HG03520 (cell line): Measurements from ENCODE around the gene ANO10.
"Not testable (repeated sequence)": the region's sequence is repeated elsewhere in the genome, so short reads cannot be mapped to it uniquely, and the experiment has no call there.

ENCODE experiments used
- ATAC-seq: cut with Tn5 transposase; IDR thresholded peaks from one replicate; pipeline ENCODE4 v1.9.1; 2021; ENCODE audit warnings: mild to moderate bottlenecking, moderate library complexity; ENCODE audit not compliant: unreplicated experiment

The ANO10 gene

DNA sequence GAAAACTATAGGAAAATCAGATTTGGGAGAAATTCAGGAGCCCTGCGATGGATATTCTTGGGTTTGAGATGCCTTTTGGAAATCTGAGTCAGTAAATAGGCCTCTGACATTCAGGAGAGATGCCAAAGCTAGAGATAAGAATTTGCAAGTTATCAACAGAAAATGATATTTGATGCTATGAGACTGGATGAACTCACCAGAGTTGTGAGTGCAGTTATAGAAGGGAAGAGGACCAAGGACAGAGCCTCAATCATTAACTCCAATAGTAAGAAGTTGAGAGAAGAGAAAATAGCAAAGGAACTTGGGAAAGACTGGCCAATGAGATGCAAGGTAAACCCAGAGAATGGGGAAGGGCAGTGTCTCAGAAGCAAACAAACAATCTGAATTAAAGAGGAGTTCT is 7.9 kb upstream of the ANO10 start:
- no peak for ATAC-seq

- no peak for ATAC-seq
Observed at GRCh38 chr3:43629257-43629656, 7.4 kb upstream of the ANO10 start.

DNA sequence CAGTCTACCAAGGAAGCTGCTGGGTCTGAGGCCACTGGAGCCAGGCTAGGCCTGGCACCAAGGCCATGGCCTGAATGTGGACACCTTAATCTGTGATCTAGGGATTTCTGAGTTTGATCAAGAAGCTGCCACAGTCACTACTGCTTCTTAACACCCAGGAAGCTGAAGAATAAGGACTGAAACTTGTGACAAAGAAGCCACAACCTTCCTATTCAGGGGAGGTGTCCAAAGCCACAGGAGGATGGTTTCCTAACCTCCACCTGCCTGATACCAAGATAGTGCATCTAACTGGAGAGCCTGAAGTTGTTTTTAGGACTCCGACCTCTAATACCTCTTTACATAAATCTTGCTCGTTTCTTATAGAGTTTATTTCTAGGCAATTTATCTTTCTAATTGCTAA is 5.5 kb upstream of the ANO10 start:
- ATAC-seq = no peak

DNA sequence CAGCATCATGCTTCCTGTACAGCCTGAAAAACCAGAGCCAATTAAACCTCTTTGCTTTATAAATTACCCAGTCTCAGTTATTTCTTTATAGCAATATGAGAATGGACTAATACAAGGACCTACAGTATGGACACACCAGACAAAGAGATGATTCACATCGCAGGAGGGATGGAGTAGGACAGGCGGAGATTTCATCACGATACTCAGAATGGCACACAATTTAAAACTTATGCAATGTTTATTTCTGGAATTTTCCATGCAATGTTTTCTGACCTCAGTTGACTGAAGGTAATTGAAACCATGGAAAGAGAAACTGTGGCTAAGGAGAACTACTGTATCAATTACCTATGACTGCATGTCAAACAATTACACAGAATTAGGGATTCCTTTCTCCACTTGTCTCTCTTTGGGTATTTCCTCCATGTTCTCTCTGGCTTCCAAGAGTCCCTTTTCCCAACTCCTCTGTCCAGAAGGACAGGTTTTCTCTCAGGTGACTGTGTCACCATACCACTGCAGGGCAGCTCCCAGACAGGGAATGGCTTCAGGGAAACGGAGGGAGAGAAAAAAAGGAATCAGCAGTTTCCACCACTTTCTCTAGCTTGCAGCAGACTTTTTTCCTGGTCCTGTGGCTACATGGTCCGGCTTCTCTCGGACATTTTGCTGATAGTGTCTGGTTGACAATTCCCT is 3.0 kb upstream of the ANO10 start:
- ATAC-seq = no peak

- no peak for ATAC-seq
Observed at GRCh38 chr3:43620831-43621655, 768 bp downstream of the ANO10 start.

DNA sequence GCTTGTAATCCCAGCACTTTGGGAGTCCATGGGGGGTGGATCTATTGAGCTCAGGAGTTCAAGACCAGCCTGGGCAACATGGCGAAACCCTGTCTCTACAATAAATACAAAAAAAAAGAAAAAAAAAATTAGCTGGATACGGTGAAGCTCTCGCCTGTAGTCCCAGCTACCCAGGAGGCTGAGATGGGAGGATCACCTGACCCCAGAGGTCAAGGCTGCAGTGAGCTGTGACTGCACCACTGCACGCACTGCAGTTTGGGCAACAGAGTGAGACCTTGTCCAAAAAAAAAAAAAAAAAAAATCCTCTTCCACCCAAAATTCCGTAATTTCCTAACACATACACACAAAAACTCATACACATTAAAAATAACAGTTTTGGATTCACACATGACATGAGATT is 2.2 kb downstream of the ANO10 start:
- ATAC-seq = no peak

GRCh38 chr3:43618142-43618541 is 3.7 kb downstream of the ANO10 start:
- no peak for ATAC-seq

DNA sequence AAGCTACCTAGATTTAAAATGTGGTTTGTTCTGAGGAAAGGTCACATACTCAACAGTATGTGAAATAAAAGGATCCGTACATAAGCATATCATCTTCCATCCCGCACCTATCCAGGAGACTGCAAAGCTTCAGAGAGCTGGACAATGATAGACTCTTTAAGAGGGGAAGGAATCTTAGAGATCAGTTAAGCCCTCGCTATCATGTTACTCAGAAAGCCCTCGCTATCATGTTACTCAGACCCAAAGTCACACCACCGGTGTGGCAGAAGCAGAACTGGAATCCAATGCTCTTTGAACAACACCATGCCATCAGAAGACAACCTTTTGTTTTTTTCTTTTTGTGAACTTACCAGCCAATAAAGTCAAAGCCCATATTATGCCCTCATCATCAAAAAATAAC is 5.8 kb downstream of the ANO10 start:
- ATAC-seq = no peak

DNA sequence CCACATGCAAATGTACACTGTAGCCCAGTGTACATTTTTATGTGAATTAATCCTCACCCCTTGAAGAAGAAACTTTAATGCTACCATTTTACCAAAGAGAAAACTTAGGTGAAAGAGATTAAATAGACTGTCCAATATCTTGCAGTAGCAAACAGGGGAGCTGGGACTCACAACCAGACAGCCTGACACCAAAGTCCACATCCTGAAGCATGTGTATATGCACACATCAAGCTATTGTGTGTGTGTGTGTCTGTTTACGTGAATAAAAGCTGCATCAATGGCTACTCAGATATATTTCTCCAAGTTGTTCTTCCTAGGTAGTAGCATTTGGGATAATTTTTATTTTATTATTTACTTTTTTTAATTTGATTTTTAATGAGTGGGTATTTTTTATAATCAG is 6.7 kb downstream of the ANO10 start:
- ATAC-seq = no peak

DNA sequence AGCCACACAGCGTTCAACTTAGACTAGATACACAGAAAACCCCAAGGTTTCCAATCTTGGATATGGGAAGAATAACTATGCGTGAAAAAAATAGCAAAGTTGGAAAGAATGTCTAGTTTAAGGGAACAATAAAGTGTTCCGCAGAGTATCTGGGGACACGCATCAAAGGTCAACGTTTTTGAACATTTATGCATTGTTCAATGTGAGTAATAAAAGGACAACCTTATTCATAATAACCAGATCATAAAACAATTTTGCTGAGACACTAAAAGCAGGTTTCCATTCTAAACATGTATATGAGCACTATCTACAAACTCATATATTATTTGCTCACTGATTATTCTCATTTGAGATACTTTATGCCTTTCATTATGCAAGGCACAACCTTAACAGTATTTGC is 7.8 kb downstream of the ANO10 start:
- ATAC-seq = no peak

GRCh38 chr3:43612419-43612818 is 9.4 kb downstream of the ANO10 start:
- no peak for ATAC-seq

GRCh38 chr3:43609406-43609805 is 12.4 kb downstream of the ANO10 start:
- no peak for ATAC-seq

- no peak for ATAC-seq
Observed at GRCh38 chr3:43608751-43609150, 13.1 kb downstream of the ANO10 start.

DNA sequence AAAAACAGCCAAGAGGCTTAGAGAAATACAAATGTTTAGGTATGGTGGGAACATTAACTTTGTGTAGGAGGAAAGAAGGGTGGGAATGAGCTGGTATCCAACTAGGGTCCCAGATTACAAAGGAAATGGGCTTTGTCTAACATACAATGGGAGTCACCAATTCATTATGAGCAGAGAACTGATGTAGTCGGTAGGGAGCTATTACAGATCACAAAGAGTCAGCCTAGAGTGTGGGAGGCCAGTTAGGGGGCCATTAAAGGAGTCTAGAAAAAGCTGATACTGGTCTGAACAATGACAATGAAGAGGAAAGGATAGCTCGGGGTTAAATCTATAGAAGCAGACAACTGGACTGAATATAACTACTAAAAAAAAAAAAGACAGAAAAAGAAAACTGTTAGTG is 15.5 kb downstream of the ANO10 start:
- ATAC-seq = no peak

DNA sequence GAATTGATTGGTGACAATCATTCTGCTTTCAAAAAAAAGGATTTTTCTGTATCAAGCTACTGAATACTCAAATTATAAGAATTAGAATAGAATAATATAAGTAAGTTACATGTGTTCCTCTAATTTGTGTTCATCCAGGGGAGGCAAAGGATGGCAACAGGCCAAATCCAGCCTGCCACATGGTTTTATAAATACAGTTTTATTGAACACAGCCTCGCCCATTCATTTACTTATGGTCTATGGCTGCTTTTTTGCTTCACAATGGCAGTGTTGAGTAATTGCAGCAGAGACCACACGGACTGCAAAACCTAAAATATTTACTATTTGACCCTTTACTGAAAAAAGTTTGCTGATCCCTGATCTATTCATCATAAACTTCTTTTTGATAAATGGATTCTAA is 21.9 kb downstream of the ANO10 start:
- ATAC-seq = not testable (repeated sequence)

GRCh38 chr3:43597961-43598360 is 23.9 kb downstream of the ANO10 start:
- no peak for ATAC-seq

GRCh38 chr3:43596178-43596577 is 25.6 kb downstream of the ANO10 start:
- ATAC-seq = not testable (repeated sequence)

GRCh38 chr3:43595280-43595679 is 26.5 kb downstream of the ANO10 start:
- ATAC-seq = not testable (repeated sequence)

GRCh38 chr3:43593588-43593987 is 28.2 kb downstream of the ANO10 start:
- ATAC-seq = not testable (repeated sequence)

- ATAC-seq = not testable (repeated sequence)
Observed at GRCh38 chr3:43591866-43592265, 29.9 kb downstream of the ANO10 start.

GRCh38 chr3:43587303-43587702 is 34.5 kb downstream of the ANO10 start:
- ATAC-seq = no peak

DNA sequence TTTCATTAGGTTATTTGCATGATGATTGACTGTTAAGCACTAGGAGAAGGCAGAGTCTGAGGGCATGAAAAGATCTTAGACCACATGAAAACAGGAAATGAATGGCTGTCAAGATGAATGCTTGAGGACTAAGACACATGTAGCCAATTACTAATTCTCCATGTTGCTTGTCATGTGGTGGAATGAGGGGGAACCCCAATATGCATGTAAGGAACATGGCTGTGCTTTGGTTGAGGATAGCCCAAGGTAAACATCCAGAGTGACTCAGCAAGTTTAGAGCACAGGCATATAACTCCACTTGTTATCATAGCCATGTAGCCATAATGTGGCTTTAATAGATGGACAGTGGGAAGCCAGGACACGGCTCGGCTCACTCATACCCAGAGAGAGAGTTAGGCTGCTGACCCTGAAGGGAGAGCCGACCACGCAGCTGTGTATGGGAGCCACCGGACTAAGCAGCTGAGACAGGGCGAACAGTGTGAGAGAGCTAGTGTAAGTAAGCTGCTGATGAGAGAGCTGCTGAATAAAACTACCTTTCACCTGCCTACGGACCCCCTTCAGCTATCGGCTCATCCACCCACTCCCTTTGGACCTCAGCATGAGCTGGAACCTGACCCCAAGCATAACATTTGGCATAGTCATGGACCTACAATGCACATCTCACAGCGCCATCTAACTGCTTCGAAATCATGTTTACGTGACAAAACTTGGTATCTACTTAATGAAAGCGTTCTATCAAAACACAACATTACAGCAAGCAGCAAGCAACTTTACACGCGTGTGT is 37.6 kb downstream of the ANO10 start:
- no peak for ATAC-seq
